ENCODE measurements around the gene ACBD4. TPM values are rescaled to one million over a fixed set of nuclear protein-coding genes. Genes with fewer than 3 reads are reported as not detected.

ACBD4 gene
- total and polyA plus RNA-seq, 2 of the 13 experiments (the other 11 are each of a cell fraction or from before 2014, with no cell fraction given): 16.1 to 26.9 TPM

GRCh38 chr17:45146890-45147580, 11.5 kb downstream of the ACBD4 start (continued):
- no peak for TF ChIP-seq NR2F2 (IDR thresholded peaks at IDR 0.05; ENCODE audit: borderline replicate concordance, low read depth)
- TF ChIP-seq ZNF776 (CRISPR knock-in tag; IDR thresholded peaks at IDR 0.05): no peak
- no peak for TF ChIP-seq ZBTB20 (CRISPR knock-in tag; IDR thresholded peaks at IDR 0.05; ENCODE audit: borderline replicate concordance, low read depth)
- TF ChIP-seq EHMT2 (IDR thresholded peaks at IDR 0.05; ENCODE audit: borderline replicate concordance, low read depth, low read length): no peak
- no peak for TF ChIP-seq NR0B2 (CRISPR knock-in tag; IDR thresholded peaks at IDR 0.05)
- TF ChIP-seq YEATS4 (CRISPR knock-in tag; IDR thresholded peaks at IDR 0.05; ENCODE audit: borderline replicate concordance): no peak
- TF ChIP-seq GPN1 (CRISPR knock-in tag; IDR thresholded peaks at IDR 0.05; ENCODE audit: borderline replicate concordance): no peak
- TF ChIP-seq FOXP1 (IDR thresholded peaks at IDR 0.05): no peak
- TF ChIP-seq FOXP1 (CRISPR knock-in tag; IDR thresholded peaks at IDR 0.05): no peak
- no peak for TF ChIP-seq MAFG (CRISPR knock-in tag; IDR thresholded peaks at IDR 0.05)
- TF ChIP-seq ZNF20 (CRISPR knock-in tag; IDR thresholded peaks at IDR 0.05): no peak
- TF ChIP-seq POLR2AphosphoS2 (IDR thresholded peaks at IDR 0.05; ENCODE audit: low read depth, low read length): no peak
- TF ChIP-seq NONO (IDR thresholded peaks at IDR 0.05): no peak
- TF ChIP-seq NONO (CRISPR knock-in tag; conservative IDR thresholded peaks at IDR 0.05): no peak
- TF ChIP-seq NCOA1 (CRISPR knock-in tag; IDR thresholded peaks at IDR 0.05): 0 out of 2 replicates have a peak, but pooled peaks have one; percentile 22
